Cardiac muscle cell (in vitro differentiated cells and primary cell): ENCODE data around the gene LMO4. TPM values are rescaled to one million over a fixed set of nuclear protein-coding genes. Genes with fewer than 3 reads are reported as not detected.

Experiments
- DNase-seq, 2 donors: peaks; one replicate each; pipeline versions ENCODE4 v3.0.0 to v3.0.0-alpha.2; 2010 to 2017; ENCODE audit warnings: low read depth in 1 of 2, low spot score in 1 of 2
- H3K27ac ChIP-seq: fragments of 200-600 bp; sonication (generic); 2 replicates; pipeline ENCODE4 v1.5.1; 2016
- H3K27me3 ChIP-seq: fragments of 200-600 bp; sonication (generic); 2 replicates; pipeline ENCODE4 v1.6.0; 2016; ENCODE audit warnings: control low read depth
- H3K36me3 ChIP-seq: fragments of 200-600 bp; sonication (generic); 2 replicates; pipeline ENCODE4 v1.5.1; 2016; ENCODE audit warnings: control low read depth
- H3K4me1 ChIP-seq: fragments of 200-600 bp; sonication (generic); 2 replicates; pipeline ENCODE4 v1.8.1; 2017; ENCODE audit warnings: low read depth, mild to moderate bottlenecking, mixed run types
- H3K4me3 ChIP-seq: fragments of 200-600 bp; sonication (generic); 2 replicates; pipeline ENCODE4 v1.5.1; 2016; ENCODE audit warnings: mild to moderate bottlenecking
- H3K9me3 ChIP-seq: fragments of 200-600 bp; sonication (generic); 2 replicates; pipeline ENCODE4 v1.5.1; 2017; ENCODE audit warnings: low read depth, mild to moderate bottlenecking, control low read depth
- polyA plus RNA-seq: library from polyadenylated mRNA; unstranded; fragments of >200 nt; fragmentation: Nextera tagmentation; extraction: Ambion mirVana; gene quantifications from 2 replicates; pipeline ENCODE4 v1.2.1, GENCODE V29; 2016
- total RNA-seq: library from RNA; depleted of rRNA; stranded (reverse); fragments of >200 nt; gene quantifications from 2 replicates; pipeline ENCODE4 v1.2.3, GENCODE V29; 2016
- TF ChIP-seq, protein P1 (sequence below): IDR thresholded peaks from 2 replicates; pipeline ENCODE4 v1.5.1; 2012; ENCODE audit warnings: low read depth, mild to moderate bottlenecking, low read length

The LMO4 gene
- total and polyA plus RNA-seq, 2 experiments from 2014 or later, result 53.3 to 126 TPM

DNA sequence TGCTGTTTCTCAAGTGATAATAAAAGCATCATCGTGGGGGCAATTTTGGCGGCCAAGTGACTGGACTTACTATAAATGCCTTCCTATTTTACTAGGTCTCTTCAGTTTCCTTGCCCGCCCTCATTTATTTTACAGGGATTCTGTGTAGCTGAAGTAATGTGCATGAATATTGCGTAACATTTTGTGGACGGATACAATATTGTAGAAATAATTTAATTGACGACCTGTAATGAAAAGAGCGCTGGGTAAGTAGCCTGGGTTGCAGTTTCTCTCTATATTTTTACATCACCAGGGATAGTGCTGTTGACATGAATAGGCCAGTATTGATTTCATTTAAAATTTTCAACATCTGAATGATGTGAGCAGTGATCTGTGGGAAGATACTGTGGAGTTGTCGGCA lies 28.1 kb upstream of the LMO4 start:
- H3K9me3 ChIP-seq, result no peaks in the 10 kb centered on the region
- no peaks in the 10 kb centered on the region for H3K36me3 ChIP-seq
- no peak overlapping the region for H3K27ac ChIP-seq
- H3K4me1 ChIP-seq, result no peaks in the 10 kb centered on the region
- TF ChIP-seq, protein P1, sequence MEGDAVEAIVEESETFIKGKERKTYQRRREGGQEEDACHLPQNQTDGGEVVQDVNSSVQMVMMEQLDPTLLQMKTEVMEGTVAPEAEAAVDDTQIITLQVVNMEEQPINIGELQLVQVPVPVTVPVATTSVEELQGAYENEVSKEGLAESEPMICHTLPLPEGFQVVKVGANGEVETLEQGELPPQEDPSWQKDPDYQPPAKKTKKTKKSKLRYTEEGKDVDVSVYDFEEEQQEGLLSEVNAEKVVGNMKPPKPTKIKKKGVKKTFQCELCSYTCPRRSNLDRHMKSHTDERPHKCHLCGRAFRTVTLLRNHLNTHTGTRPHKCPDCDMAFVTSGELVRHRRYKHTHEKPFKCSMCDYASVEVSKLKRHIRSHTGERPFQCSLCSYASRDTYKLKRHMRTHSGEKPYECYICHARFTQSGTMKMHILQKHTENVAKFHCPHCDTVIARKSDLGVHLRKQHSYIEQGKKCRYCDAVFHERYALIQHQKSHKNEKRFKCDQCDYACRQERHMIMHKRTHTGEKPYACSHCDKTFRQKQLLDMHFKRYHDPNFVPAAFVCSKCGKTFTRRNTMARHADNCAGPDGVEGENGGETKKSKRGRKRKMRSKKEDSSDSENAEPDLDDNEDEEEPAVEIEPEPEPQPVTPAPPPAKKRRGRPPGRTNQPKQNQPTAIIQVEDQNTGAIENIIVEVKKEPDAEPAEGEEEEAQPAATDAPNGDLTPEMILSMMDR, result no peak
- H3K27me3 ChIP-seq, result no peaks in the 10 kb centered on the region
- H3K4me3 ChIP-seq, result no peak overlapping the region
- DNase-seq, result no peak

DNA sequence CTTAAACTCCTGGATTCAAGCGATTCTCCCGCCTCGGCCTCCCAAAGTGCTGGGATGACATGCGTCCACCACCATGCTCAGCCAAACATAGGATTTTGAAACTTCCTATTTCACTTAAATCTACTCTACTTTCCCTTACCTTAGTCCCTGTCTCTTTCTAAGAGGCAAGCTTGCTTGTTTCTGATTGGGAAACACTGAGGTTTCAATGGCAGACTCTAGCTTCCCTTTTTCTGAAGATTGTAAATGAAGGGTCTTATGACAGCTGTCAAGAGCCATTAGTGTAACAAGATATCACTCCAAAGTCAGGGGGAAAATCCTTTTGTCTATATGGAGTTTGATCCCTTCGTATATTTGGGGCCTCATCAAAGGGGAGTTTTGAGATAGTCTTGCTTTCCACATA lies 23.5 kb upstream of the LMO4 start:
- Histone ChIP-seq H3K9me3 (no peaks in the 10 kb centered on the region), H3K27me3 (no peaks in the 10 kb centered on the region), H3K4me3 (no peak overlapping the region), H3K36me3 (no peaks in the 10 kb centered on the region), H3K4me1 (no peaks in the 10 kb centered on the region), H3K27ac (no peak overlapping the region)
- DNase-seq, result no peak
- TF ChIP-seq, protein P1, result no peak

DNA sequence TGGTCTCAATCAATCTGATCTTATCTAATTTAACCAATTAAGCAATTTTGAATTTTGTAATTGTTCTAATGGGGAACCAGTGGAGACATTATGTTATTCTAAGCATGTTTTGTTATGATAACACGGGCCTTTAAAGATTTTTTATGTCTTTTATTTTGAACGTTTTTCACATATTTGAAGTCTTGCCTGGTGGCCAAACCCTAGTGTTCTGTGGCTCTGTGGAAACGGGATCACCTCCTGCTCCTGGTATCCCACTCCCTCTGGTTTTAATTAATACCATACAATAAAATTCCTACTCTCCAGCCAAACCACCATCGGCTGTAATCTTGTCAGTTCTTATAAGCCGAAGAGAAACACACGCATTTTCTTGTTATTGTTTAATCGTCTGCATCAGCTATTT lies 22.9 kb upstream of the LMO4 start:
- Histone ChIP-seq H3K27ac (no peak overlapping the region), H3K4me1 (no peaks in the 10 kb centered on the region), H3K36me3 (no peaks in the 10 kb centered on the region), H3K27me3 (no peaks in the 10 kb centered on the region), H3K4me3 (no peak overlapping the region), H3K9me3 (no peaks in the 10 kb centered on the region)
- TF ChIP-seq, protein P1, result no peak
- peak in 1 of 2 donors; percentile 41 for DNase-seq

DNA sequence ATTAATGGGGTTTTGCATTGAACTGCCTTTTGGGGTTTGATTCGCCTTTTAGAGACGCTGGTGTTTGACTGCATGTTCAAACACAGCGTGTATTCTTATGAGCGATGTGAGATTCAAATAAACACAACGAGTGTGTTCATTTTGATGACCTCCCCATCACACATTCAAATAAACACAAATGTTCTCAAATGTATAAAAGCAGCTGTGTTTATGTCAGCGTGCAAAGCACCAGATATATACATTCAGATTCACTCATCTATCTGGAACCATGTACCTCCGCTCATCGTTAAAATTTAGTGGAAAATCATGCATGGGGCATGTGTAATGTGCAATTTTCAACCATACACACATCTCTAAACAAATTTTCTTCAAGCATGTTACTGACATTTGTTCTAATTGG lies 21.4 kb upstream of the LMO4 start:
- Histone ChIP-seq H3K4me3 (no peak overlapping the region), H3K4me1 (no peaks in the 10 kb centered on the region), H3K9me3 (no peaks in the 10 kb centered on the region), H3K36me3 (no peaks in the 10 kb centered on the region), H3K27me3 (no peaks in the 10 kb centered on the region), H3K27ac (no peak overlapping the region)
- DNase-seq, result no peak
- TF ChIP-seq, protein P1, result no peak

DNA sequence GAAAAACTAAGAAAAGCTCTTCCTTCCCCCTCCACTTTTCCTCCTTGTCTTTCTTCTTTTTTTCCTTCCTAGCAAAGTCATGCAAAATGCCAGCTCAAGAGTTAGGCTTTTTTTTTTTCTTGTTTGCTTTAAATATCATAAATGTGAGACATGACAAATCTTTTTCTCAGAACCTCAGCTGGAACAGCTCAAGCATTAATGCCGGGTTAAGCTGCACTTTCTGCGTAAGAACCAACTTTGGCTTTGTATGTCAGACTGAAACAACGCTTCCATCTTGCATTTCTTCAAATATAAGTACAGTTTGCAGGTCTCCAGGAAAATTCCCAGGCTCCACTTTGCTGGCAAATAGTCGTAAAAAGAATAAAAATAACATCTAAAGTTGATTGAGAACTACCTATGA lies 20.7 kb upstream of the LMO4 start:
- no peak for DNase-seq
- Histone ChIP-seq H3K4me3 (no peak overlapping the region), H3K36me3 (no peaks in the 10 kb centered on the region), H3K4me1 (no peaks in the 10 kb centered on the region), H3K27me3 (no peaks in the 10 kb centered on the region), H3K9me3 (no peaks in the 10 kb centered on the region), H3K27ac (no peak overlapping the region)
- TF ChIP-seq, protein P1, result no peak

DNA sequence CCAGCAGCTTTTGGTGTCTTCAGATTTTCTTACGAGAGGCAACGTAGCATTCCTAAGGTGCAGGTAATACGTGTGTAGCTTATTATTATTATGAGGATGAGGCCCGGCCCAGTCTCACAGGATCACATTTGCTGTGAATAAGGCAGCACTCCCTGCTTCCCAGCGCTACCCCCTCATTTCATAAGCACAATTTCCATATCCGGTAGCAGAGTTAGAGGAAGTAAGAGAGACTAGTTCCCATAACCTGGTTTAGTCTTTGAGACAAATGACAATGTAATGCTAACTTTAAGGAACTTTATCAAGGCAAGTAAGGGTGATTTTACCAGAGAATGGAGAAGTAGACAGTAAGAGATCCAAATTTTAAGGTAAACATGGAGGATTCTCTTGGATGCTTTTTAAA lies 14.6 kb upstream of the LMO4 start:
- Histone ChIP-seq H3K4me1 (peaks cover 8% of the 10 kb centered on the region), H3K27me3 (no peaks in the 10 kb centered on the region), H3K36me3 (no peaks in the 10 kb centered on the region), H3K9me3 (no peaks in the 10 kb centered on the region), H3K27ac (no peak overlapping the region), H3K4me3 (no peak overlapping the region)
- TF ChIP-seq, protein P1, result no peak
- DNase-seq, result no peak
